SK-N-SH treated with all-trans-retinoic acid at 6 μM for 48 hours (cell line): ENCODE data around the gene CCAR1.

Experiments used
- ARNTL ChIP-seq: fragments of 450-650 bp; formaldehyde crosslinking; IDR thresholded peaks from 2 replicates; pipeline ENCODE4 v1.5.0; 2020; ENCODE audit warnings: low read depth, mild to moderate bottlenecking, moderate library complexity, borderline replicate concordance
- CSDC2 ChIP-seq: fragments of 250-450 bp; sonication (Bioruptor Pico); IDR thresholded peaks from 2 replicates; pipeline ENCODE4 v1.5.0; 2020; ENCODE audit warnings: mild to moderate bottlenecking, moderate library complexity
- ESRRG ChIP-seq: fragments of 250-450 bp; sonication (Bioruptor Pico); IDR thresholded peaks from 2 replicates; pipeline ENCODE4 v1.6.1; 2021; ENCODE audit warnings: mild to moderate bottlenecking
- PATZ1 ChIP-seq: fragments of 250-450 bp; sonication (Bioruptor Pico); IDR thresholded peaks from 2 replicates; pipeline ENCODE4 v1.8.0; 2020; ENCODE audit warnings: mild to moderate bottlenecking, moderate library complexity, borderline replicate concordance
- POU6F1 ChIP-seq: fragments of 250-450 bp; sonication (Bioruptor Pico); IDR thresholded peaks from 2 replicates; pipeline ENCODE4 v1.8.0; 2021; ENCODE audit warnings: low read depth, mild to moderate bottlenecking, moderate library complexity, borderline replicate concordance
- RARB ChIP-seq: fragments of 250-450 bp; sonication (Bioruptor Pico); IDR thresholded peaks from 2 replicates; pipeline ENCODE4 v1.8.0; 2021; ENCODE audit warnings: mild to moderate bottlenecking, moderate library complexity
- SNAI2 ChIP-seq: fragments of 250-450 bp; sonication (Bioruptor Pico); IDR thresholded peaks from 2 replicates; pipeline ENCODE4 v1.5.0; 2020; ENCODE audit warnings: mild to moderate bottlenecking, moderate library complexity
- TOX ChIP-seq: fragments of 250-450 bp; sonication (Bioruptor Pico); IDR thresholded peaks from 2 replicates; pipeline ENCODE4 v1.8.0; 2021; ENCODE audit warnings: mild to moderate bottlenecking, moderate library complexity, borderline replicate concordance
- ZFP30 ChIP-seq: fragments of 450-650 bp; formaldehyde crosslinking; IDR thresholded peaks from 2 replicates; pipeline ENCODE4 v1.5.0; 2022; ENCODE audit warnings: mild to moderate bottlenecking, moderate library complexity
- ZNF8 ChIP-seq: fragments of 450-650 bp; formaldehyde crosslinking; IDR thresholded peaks from 2 replicates; pipeline ENCODE4 v1.5.0; 2020; ENCODE audit warnings: mild to moderate bottlenecking, moderate library complexity

GRCh38 chr10:68816796-68817412 is 95.9 kb downstream of the CCAR1 start:
- TF ChIP-seq RARB, result no peak
- no peak for TF ChIP-seq ZFP30 (CRISPR knock-in tag)
- no peak for TF ChIP-seq SNAI2 (CRISPR knock-in tag)
- no peak for TF ChIP-seq ZNF8 (CRISPR knock-in tag)
- no peak for TF ChIP-seq ESRRG (CRISPR knock-in tag)
- no peak for TF ChIP-seq TOX (CRISPR knock-in tag)
- no peak for TF ChIP-seq CSDC2 (CRISPR knock-in tag)
- no peak for TF ChIP-seq PATZ1 (CRISPR knock-in tag)
- no peak for TF ChIP-seq ARNTL (CRISPR knock-in tag)
- TF ChIP-seq POU6F1 (CRISPR knock-in tag), result no peak
